IPS-15b (cell line): ENCODE data around the gene DNAJA3.

ENCODE experiments used
- H3K27me3 ChIP-seq: one replicate; pipeline ENCODE4 v1.6.1; 2013; ENCODE audit warnings: low read length; ENCODE audit not compliant: control insufficient read depth, insufficient read depth
- H3K36me3 ChIP-seq: one replicate; pipeline ENCODE4 v1.6.1; 2013; ENCODE audit warnings: low read length; ENCODE audit not compliant: control insufficient read depth, insufficient read depth
- H3K4me1 ChIP-seq: one replicate; pipeline ENCODE4 v1.6.1; 2013; ENCODE audit warnings: mild to moderate bottlenecking, low read length; ENCODE audit not compliant: control insufficient read depth, insufficient read depth
- H3K4me3 ChIP-seq: one replicate; pipeline ENCODE4 v1.5.1; 2013; ENCODE audit warnings: low read depth, low read length
- H3K9ac ChIP-seq: one replicate; pipeline ENCODE4 v1.6.1; 2013; ENCODE audit warnings: low read depth, mild to moderate bottlenecking, low read length
- H3K9me3 ChIP-seq: one replicate; pipeline ENCODE4 v1.6.1; 2013; ENCODE audit warnings: mild to moderate bottlenecking, low read length; ENCODE audit not compliant: control insufficient read depth, insufficient read depth

The DNAJA3 gene

DNA sequence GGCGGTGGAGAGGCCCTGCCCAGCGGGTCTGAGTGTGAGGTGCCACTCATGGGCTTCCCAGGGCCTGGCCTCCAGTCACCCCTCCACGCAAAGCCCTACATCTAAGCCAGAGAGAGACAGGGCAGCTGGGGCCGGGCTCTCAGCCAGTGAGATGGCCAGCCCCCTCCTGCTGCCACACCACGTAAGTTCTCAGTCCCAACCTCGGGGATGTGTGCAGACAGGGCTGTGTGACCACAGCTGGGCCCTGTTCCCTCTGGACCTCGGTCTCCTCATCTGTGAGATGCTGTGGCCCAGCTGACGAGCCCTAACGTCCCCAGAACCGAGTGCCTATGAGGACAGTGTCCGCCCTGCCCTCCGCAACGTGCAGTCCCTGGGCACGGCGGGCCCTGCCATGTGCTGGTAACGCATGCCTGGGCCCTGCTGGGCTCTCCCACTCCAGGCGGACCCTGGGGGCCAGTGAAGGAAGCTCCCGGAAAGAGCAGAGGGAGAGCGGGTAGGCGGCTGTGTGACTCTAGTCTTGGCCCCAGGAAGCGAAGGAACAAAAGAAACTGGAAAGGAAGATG lies 42.8 kb upstream of the DNAJA3 start:
- no peaks in the 10 kb centered on the region for H3K27me3 ChIP-seq
- no peak overlapping the region for H3K9ac ChIP-seq
- H3K4me1 ChIP-seq, result peaks cover under 1% of the 10 kb centered on the region
- no peak overlapping the region for H3K4me3 ChIP-seq
- H3K9me3 ChIP-seq, result no peaks in the 10 kb centered on the region
- peaks cover 34% of the 10 kb centered on the region for H3K36me3 ChIP-seq

DNA sequence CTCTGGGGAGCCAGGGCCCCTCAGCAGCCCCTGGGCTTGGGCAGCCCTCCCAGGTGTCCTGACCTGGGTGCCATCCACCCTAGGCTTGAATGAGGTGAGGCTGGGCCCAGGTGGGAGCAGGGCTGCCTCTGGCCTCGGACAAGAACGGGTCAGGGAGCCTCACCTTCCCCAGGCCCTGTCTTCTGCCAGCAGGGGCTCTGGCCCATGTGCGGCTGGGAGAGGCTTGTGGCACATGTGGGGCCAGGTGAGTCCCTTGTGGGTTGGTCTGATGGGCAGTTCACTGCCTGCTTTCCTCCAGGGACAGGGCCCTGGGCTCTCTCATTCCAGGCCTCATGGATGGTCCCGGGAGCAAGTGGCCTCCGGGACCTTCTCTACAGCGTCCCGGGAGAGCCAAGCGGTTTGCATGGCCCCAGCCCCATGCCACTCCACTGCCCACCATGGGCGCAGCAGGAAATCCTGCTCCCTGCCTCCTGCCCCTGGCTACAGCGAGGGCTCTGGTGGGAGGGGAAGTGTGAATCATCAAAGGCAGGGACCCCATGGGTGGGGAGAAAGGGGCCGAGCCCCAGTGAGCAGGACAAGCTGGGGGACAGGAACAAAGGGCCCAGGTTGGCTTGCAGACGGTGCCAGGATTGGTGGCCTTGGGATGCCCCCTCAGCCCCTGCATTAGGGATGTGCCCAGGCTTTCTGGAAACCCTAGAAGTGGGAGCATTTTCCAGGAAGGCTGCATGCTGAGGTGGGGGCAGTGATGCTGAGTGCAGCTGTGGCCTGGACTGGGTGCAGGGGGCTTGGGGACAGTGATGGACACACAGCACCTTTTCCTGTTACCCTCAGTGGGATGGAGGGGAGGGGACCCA lies 41.9 kb upstream of the DNAJA3 start:
- H3K9ac ChIP-seq, result no peak overlapping the region
- peaks cover 2% of the 10 kb centered on the region for H3K4me1 ChIP-seq
- no peaks in the 10 kb centered on the region for H3K9me3 ChIP-seq
- no peak overlapping the region for H3K4me3 ChIP-seq
- peaks cover 35% of the 10 kb centered on the region for H3K36me3 ChIP-seq
- no peaks in the 10 kb centered on the region for H3K27me3 ChIP-seq

DNA sequence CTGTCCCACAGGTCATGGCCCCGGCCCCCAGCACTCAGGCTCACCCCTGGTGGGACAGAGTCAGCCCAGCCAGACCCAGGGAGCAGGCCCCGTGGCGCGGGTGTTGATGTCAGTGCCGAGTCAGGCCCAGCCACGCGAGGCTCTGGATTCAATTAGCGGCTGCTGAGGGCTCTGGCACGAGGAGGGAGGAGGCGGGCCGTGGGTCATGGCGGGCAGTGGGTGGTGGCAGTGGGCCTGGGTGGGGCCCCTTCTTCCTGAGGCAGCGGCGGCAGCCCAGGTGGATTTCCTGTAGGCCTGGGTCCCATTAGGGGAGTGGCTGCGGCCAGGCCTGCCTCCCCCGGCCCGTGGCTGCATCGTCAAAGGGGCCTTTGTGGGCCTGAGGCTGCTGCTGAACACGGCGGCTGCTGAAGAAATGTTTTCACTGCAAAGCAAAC lies 41.1 kb upstream of the DNAJA3 start:
- H3K27me3 ChIP-seq, result no peaks in the 10 kb centered on the region
- H3K9me3 ChIP-seq, result no peaks in the 10 kb centered on the region
- H3K36me3 ChIP-seq, result peaks cover 38% of the 10 kb centered on the region
- peaks cover 5% of the 10 kb centered on the region for H3K4me1 ChIP-seq
- no peak overlapping the region for H3K9ac ChIP-seq
- no peak overlapping the region for H3K4me3 ChIP-seq

DNA sequence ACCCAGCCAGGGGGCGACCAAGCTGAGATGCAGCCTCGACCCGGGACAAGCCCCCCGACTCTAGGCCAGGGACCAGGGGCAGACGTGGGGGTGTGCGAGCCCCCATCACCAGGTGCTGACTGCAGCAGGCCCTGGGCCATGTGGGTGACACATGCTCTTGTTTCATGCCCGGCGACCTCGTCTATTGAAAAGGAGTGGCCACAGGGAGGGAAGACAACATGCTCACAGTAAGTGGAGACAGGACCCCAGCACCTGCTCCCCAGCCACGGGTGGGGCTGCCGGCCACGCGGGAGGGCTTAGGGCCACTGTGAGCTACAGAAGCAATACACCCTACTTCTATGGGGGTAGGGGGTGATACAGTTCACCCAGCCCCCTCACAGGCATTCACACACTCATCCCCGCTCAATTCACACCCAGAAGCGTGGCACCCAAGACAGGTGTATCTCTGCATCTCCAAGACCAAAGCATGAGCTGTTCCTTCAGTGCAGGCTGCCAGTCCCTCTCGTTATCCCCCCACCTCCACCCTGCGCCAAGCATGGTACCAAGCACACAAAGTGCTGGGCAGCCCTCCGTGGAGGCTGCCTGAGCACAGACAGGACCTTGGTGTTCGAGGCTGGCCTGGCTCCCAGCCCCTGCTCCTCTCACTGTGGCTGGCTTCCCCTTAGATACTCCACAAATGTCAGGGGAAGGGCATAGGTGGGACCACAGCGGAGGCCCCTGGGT lies 40.4 kb upstream of the DNAJA3 start:
- peaks cover 10% of the 10 kb centered on the region for H3K4me1 ChIP-seq
- peaks cover 40% of the 10 kb centered on the region for H3K36me3 ChIP-seq
- H3K9me3 ChIP-seq, result no peaks in the 10 kb centered on the region
- H3K4me3 ChIP-seq, result no peak overlapping the region
- no peaks in the 10 kb centered on the region for H3K27me3 ChIP-seq
- H3K9ac ChIP-seq, result no peak overlapping the region

DNA sequence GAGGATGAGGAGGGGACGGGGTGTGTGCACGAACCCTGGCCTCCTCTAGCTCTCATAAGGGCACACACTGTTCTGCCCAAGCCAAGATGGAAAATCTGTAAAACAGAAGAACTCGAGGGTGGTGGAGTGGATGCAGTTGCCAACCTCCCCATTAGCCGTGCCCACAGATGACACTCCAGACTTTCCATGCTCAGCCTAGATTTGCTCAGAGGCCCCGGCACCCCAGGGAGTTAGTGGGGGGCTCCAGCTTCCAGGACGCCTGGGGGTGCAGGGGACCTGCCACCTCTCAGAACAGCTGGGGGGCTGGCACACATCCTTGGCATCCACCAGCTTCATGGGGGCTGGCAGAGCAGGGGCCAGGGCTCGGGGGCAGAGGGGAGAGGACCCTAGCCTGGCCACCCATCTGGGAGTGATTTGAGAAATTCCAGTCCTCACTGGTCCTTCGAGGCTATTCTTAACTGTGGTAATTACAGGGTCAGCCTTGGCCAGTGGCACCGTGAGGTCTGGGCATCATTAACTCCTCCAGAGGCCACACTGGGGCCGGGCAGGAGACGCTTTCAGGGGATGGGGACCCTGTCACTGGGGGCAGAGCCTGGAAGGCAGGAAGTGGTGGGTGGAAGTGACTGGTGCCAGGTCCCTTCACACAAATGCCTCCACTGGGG lies 39.7 kb upstream of the DNAJA3 start:
- H3K27me3 ChIP-seq, result no peaks in the 10 kb centered on the region
- no peak overlapping the region for H3K4me3 ChIP-seq
- H3K4me1 ChIP-seq, result peaks cover 11% of the 10 kb centered on the region
- H3K36me3 ChIP-seq, result peaks cover 37% of the 10 kb centered on the region
- H3K9ac ChIP-seq, result no peak overlapping the region
- no peaks in the 10 kb centered on the region for H3K9me3 ChIP-seq

DNA sequence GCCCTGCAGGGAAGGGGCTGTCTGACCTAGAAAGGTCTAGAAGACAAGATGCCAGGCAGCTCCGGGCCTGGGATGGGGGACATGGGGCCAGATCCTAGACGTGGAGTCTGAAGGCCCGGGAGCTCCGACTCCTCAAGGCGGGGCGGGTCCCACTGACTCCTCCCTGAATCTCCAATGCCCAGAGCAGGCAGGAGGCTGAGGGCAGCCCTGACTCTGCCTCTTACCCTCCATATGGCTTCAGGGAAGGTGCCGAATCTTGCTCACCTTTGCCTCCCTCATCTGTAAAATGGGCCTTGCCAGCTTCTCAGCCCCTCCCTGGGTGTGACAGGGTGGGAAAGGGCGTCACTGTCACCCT lies 39.2 kb upstream of the DNAJA3 start:
- Histone ChIP-seq H3K9ac (no peak overlapping the region), H3K27me3 (no peaks in the 10 kb centered on the region), H3K4me3 (no peak overlapping the region), H3K9me3 (no peaks in the 10 kb centered on the region), H3K36me3 (peaks cover 33% of the 10 kb centered on the region), H3K4me1 (peaks cover 11% of the 10 kb centered on the region)

DNA sequence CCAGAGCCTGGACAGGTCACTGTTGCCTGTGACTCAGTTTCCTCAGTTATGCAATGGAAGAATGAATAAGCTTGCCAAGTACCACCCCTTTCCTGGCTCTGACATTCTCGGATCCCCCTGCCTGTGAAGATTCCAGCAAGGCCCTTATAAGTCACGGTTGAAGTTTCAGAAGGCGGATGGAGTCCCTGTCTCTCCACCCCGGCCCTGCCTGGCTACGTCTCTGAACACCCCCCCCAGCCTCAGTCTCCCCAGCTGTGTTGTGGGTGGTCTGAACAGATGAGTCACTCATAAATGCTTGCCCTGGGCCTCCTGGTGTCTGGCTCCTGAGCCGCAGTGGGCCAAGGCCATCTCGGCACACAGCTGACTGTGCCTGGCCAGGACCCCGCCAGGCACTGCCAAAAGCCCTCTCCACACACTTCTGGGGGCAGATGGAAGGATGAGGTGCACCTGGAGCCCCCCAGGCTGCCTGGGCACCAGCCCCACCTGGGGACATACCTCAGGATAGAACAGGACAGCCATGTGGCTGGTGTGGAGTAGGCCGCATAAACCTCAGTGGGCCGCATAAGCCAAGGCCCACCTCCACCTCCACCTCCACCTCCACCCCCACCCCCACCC lies 38.6 kb upstream of the DNAJA3 start:
- H3K9ac ChIP-seq, result no peak overlapping the region
- H3K4me3 ChIP-seq, result no peak overlapping the region
- peaks cover 11% of the 10 kb centered on the region for H3K4me1 ChIP-seq
- H3K9me3 ChIP-seq, result no peaks in the 10 kb centered on the region
- no peaks in the 10 kb centered on the region for H3K27me3 ChIP-seq
- peaks cover 28% of the 10 kb centered on the region for H3K36me3 ChIP-seq

DNA sequence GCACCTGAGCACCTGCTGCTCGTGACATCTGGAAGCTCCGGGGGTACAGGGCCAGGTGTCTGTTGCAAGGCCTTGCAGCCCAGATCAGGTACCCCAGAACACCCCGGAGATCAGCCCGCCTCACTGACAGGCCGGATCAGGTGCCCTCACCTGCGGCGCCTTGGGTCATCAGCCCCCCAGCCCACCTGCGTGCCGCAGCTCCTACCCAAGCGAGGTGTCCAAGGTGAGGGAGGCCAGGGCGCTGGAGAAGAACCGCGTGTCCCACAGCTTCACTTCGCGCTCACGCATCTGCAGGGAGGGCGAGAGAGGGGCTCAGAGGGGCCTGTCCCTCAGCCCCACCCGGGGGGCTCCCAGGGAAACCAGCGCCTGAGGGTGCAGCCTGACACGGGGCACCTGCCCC lies 37.9 kb upstream of the DNAJA3 start:
- Histone ChIP-seq H3K36me3 (peaks cover 28% of the 10 kb centered on the region), H3K4me1 (peaks cover 14% of the 10 kb centered on the region), H3K9ac (no peak overlapping the region), H3K4me3 (no peak overlapping the region), H3K9me3 (no peaks in the 10 kb centered on the region), H3K27me3 (no peaks in the 10 kb centered on the region)

DNA sequence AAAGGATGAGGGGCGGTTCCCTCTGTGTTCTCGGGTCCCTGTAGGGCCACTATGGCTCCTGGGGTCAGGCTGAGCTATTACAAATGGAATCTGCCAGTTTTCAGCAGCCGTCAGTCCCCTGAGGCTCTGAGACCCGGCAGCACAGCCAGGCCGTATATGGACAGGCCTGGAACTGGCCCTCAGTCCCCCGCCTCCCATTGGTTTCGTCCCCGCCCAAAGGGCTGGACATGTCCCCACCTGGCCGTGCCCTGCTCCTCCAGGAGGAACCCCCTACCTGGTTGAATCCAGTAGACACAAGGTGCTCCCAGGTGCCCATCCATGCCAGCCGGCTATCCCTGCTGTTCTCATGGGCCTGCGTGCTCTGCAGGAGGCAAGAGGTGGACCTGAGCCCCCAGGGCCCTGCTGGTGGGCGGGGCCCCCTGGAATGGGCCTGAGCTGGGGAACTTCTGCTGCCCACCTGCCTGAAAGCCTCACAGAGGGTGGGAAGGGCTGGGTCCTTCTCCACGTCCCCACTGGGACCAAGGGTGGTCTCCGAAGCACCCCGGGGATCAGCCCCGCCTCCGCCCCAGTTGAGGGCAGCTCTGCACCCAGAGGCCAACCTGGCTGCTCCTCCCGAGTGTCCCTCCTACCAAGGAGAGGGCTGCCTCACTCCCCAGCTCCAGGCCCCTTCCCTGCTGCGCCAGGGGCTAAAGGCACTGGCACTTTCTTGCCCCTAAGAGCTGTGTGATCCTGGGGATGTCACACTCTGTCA lies 37.2 kb upstream of the DNAJA3 start:
- Histone ChIP-seq H3K36me3 (peaks cover 28% of the 10 kb centered on the region), H3K27me3 (no peaks in the 10 kb centered on the region), H3K4me3 (no peak overlapping the region), H3K9me3 (no peaks in the 10 kb centered on the region), H3K4me1 (peaks cover 19% of the 10 kb centered on the region), H3K9ac (no peak overlapping the region)

DNA sequence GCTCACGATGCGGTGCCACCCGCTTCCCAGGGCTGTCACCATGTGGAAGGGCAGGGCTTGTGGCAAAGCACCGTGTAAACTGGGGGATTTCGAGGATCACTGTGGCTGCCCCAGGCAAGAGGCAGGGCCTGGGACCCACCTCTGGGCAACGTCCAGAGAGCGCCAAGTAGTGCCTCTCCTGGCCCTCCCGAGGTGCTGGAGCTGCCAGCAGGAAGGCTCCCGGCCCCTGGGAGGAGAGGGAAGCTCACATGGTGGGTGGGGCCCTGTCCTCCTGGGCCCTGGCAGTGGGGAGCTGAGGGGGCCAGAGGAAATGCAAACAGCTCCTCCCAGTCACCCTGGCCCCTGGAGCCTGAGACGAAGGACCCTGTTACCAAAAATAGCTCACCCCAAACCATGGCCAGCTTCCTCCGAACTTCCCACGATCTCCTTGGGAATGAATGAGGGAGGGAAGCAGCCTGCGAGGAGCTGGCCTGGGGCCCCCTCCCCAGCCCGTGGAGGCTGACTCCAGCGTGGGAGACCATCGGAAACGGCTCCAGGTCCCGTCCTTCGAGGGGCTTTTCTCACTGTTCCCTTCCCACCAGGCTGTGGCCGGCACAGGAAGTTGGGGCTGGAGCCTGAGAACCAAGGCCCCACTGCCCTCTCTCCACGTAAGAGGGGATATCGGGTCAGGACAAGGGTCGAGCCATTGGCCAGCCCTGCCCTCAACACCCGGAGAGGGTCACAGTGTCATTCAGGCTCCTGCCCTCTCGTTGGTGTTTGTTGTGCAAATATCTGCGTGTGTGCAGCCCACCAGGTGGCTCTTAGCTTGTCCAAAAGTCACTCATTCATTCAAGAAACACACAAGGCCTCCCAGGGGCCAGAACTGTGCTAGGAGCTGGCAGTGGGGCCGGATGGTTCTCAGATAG lies 36.4 kb upstream of the DNAJA3 start:
- Histone ChIP-seq H3K9ac (peak overlapping the region; percentile 37), H3K4me1 (peaks cover 23% of the 10 kb centered on the region), H3K27me3 (no peaks in the 10 kb centered on the region), H3K4me3 (no peak overlapping the region), H3K9me3 (no peaks in the 10 kb centered on the region), H3K36me3 (peaks cover 23% of the 10 kb centered on the region)
